Immature natural killer cell (primary cell): ENCODE data around the gene ESRRB. TPM values are rescaled to one million over a fixed set of nuclear protein-coding genes. Genes with fewer than 3 reads are reported as not detected.

Experiments
- DNase-seq, 3 donors: peaks; one replicate each; pipeline ENCODE4 v3.0.0; 2022; ENCODE audit warnings: mixed read lengths in 1 of 3
- H3K27ac Mint-ChIP-seq, 6 donors: one replicate each; pipeline ENCODE4 v1.8.0; 2020; ENCODE audit warnings: mixed read lengths in 6 of 6, mild to moderate bottlenecking in 5 of 6, inconsistent platforms in 4 of 6, moderate library complexity in 3 of 6
- H3K27me3 Mint-ChIP-seq, 3 donors: one replicate each; pipeline ENCODE4 v1.8.0; 2020 to 2021; ENCODE audit warnings: low read depth in 3 of 3, mild to moderate bottlenecking in 3 of 3, mixed read lengths in 3 of 3, moderate library complexity in 3 of 3, inconsistent platforms in 1 of 3
- H3K36me3 Mint-ChIP-seq, 3 donors: one replicate each; pipeline ENCODE4 v1.8.0; 2020; ENCODE audit warnings: mixed read lengths in 3 of 3, inconsistent platforms in 2 of 3, mild to moderate bottlenecking in 2 of 3
- H3K4me1 Mint-ChIP-seq, 2 donors: one replicate each; pipeline ENCODE4 v1.8.0; 2020; ENCODE audit warnings: inconsistent platforms in 2 of 2, mild to moderate bottlenecking in 2 of 2, mixed read lengths in 2 of 2, moderate library complexity in 1 of 2
- H3K4me3 Mint-ChIP-seq, 5 donors: one replicate each; pipeline ENCODE4 v1.8.0; 2020; ENCODE audit warnings: mild to moderate bottlenecking in 5 of 5, mixed read lengths in 5 of 5, inconsistent platforms in 3 of 5, moderate library complexity in 3 of 5
- H3K9me3 Mint-ChIP-seq, 6 donors: one replicate each; pipeline ENCODE4 v1.8.0; 2020; ENCODE audit warnings: mild to moderate bottlenecking in 6 of 6, mixed read lengths in 6 of 6, inconsistent platforms in 4 of 6, moderate library complexity in 3 of 6
- polyA plus RNA-seq, 3 donors: library from polyadenylated mRNA; unstranded; fragments of 300-500 nt; fragmentation: Illumina TruSeq; gene quantifications; one replicate each; pipeline ENCODE4 v1.2.3, GENCODE V29; 2021

ESRRB gene
- not detected for polyA plus RNA-seq

GRCh38 chr14:76375947-76376404 is at the start of gene ESRRB:
Gene ESRRB (plus strand): TSS chr14:76376137. CDS start chr14:76376402, 265 bp downstream.
- Mint-ChIP-seq H3K27me3 (peaks cover 8 to 21% (median 13%) of the 10 kb centered on the region in 3 donors), H3K9me3 (no peaks in the 10 kb centered on the region), H3K4me3 (no peak within 1 kb of the TSS), H3K4me1 (no peaks in the 10 kb centered on the region), H3K27ac (no peak within 1 kb of the TSS), H3K36me3 (no peaks in the 10 kb centered on the region)
- DNase-seq, result no peak

DNA sequence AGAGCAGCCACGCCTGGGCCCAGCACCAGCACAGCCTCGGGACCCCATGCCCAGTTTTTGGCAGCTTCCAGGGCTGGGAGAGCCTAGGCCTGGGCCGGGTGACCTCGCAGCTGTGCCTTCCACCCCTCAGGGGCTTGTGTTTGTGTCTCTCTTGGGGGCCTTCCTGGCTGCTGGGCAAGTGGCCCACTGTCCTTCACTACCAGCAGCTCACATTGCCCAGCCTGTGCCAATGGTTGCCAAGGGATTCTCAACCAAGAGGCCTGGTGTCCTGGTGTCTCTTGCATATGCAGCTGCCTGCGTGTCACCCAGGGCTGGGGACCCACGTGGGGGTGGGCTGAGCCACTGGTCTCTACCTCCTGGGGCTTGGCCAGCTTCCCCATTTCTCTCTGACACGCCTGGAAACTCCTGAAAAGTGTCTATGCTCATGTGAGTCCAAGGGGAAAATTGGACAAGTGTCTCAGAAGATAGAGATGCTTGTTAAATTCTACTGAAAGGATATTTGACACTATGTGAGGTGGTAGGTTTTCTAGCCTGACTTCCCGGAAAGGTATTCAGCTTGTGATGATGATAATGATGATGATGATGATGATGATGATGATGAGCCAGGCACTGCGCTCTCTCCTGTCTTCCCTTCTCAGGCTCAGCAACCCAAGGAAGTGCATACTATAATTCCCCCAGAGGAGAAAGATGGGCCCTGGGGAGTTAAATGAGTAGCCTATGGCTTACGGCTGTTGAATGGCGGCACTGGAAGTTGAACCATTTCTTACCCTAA is 48.8 kb upstream of the ESRRB start:
- no peak for DNase-seq
- no peaks in the 10 kb centered on the region for H3K4me1 Mint-ChIP-seq
- H3K4me3 Mint-ChIP-seq, result no peak overlapping the region
- H3K9me3 Mint-ChIP-seq, result no peaks in the 10 kb centered on the region
- H3K27me3 Mint-ChIP-seq, result peaks cover 4 to 18% (median 12%) of the 10 kb centered on the region in 3 donors
- H3K36me3 Mint-ChIP-seq, result no peaks in the 10 kb centered on the region
- H3K27ac Mint-ChIP-seq, result no peak overlapping the region

DNA sequence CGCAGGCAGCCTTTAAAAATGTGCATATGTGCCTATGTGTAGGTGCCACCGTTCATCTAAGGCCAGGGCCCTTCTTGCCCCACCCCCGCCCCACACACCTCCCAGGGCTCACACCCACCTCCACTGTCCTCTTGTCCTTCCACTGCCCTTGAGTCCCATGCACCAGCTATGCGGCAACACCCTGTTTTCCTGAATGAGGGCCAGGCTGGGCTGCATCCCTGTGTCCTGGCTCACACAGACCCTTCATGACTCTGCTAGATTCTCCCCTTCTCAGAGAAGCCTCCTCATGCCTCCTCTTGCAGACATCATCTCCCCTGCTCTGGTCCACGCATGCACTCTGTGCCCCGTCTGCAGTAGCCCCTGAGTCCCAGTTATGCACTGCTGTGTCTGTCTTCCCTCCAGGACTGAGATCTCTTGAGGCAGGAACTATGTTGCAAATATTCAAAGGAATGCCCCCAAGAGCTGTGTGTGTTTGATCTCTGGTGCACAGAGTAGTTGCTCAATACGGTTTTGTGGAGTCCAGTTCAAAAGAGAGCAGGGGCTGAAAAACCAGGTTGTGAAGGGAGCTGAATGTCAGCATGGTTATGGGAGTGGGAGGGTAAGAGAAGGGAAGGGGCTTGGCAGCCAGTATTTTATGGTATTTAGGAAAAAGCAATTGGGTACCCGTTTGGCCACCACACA is 47.3 kb upstream of the ESRRB start:
- Mint-ChIP-seq H3K4me1 (no peaks in the 10 kb centered on the region), H3K36me3 (no peaks in the 10 kb centered on the region), H3K9me3 (no peaks in the 10 kb centered on the region), H3K27me3 (peaks cover 4 to 18% (median 12%) of the 10 kb centered on the region in 3 donors), H3K27ac (no peak overlapping the region), H3K4me3 (no peak overlapping the region)
- DNase-seq, result no peak

DNA sequence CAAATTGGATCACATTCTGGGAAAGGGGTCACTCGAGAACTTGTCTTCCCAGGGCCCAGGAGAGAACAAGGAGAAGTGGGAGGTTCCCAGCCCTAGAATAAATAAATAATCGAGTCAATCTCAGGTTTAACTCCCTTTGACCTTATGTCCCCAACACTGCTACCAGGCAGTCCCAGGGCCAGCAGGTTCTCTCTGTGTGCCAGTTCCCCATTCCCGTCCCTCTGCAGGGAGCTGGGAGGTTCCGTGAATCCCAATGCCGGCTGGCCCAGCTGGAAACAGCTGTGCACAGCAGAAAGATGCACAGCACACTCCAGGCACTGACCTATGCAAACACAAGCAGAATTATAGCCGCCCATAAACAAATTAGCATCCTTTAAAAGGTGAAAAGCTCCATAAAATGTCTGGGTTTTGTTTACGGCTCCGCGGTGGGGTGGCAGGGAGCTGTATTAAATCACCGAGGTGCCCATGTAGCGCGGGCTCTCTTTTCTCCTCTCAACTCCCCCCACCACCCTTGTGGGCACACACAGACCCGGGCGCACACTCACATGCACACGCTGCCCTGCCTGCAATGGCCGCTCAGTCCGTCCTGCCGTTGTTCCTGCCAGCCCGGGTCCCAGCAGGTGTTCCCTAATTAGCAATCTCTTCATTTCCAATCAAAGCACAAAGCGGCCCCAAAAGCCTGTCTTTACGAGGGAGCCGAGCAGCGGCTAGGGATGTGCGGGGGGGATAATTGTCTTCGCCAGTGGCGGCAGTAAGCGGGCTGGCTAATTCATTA is 46.6 kb upstream of the ESRRB start:
- Mint-ChIP-seq H3K36me3 (no peaks in the 10 kb centered on the region), H3K27ac (peak overlapping the region in 1 of 6 donors; percentile 84), H3K9me3 (no peaks in the 10 kb centered on the region), H3K4me3 (no peak overlapping the region), H3K27me3 (peaks cover 4 to 18% (median 12%) of the 10 kb centered on the region in 3 donors), H3K4me1 (no peaks in the 10 kb centered on the region)
- no peak for DNase-seq

- peaks cover 2 to 17% (median 12%) of the 10 kb centered on the region in 3 donors for H3K27me3 Mint-ChIP-seq
Measured at GRCh38 chr14:76329951-76330350, 46.0 kb upstream of the ESRRB start.

GRCh38 chr14:76330411-76331327 is 45.3 kb upstream of the ESRRB start:
- no peak overlapping the region for H3K4me3 Mint-ChIP-seq
- H3K27ac Mint-ChIP-seq, result no peak overlapping the region
- H3K4me1 Mint-ChIP-seq, result no peaks in the 10 kb centered on the region
- no peaks in the 10 kb centered on the region for H3K9me3 Mint-ChIP-seq
- no peaks in the 10 kb centered on the region for H3K36me3 Mint-ChIP-seq
- DNase-seq, result no peak
- H3K27me3 Mint-ChIP-seq, result peaks cover 2 to 17% (median 12%) of the 10 kb centered on the region in 3 donors

More at GRCh38 chr14:76329951-76330350, 46.0 kb upstream of the ESRRB start:
- no peaks in the 10 kb centered on the region for H3K4me1 Mint-ChIP-seq
- DNase-seq, result no peak
- H3K36me3 Mint-ChIP-seq, result no peaks in the 10 kb centered on the region
- H3K9me3 Mint-ChIP-seq, result no peaks in the 10 kb centered on the region
- H3K4me3 Mint-ChIP-seq, result no peak overlapping the region
- no peak overlapping the region for H3K27ac Mint-ChIP-seq

GRCh38 chr14:76331328-76332011 is 44.5 kb upstream of the ESRRB start:
- H3K36me3 Mint-ChIP-seq, result no peaks in the 10 kb centered on the region
- H3K27me3 Mint-ChIP-seq, result peaks cover 4 to 15% (median 12%) of the 10 kb centered on the region in 3 donors
- H3K4me3 Mint-ChIP-seq, result no peak overlapping the region
- no peak overlapping the region for H3K27ac Mint-ChIP-seq
- H3K4me1 Mint-ChIP-seq, result no peaks in the 10 kb centered on the region
- no peaks in the 10 kb centered on the region for H3K9me3 Mint-ChIP-seq
- DNase-seq, result no peak

GRCh38 chr14:76333664-76334063 is 42.3 kb upstream of the ESRRB start:
- Mint-ChIP-seq H3K27ac (no peak overlapping the region), H3K36me3 (no peaks in the 10 kb centered on the region), H3K4me3 (no peak overlapping the region), H3K9me3 (no peaks in the 10 kb centered on the region), H3K4me1 (no peaks in the 10 kb centered on the region), H3K27me3 (peaks cover 2 to 13% (median 9%) of the 10 kb centered on the region in 3 donors)
- DNase-seq, result no peak

GRCh38 chr14:76334316-76334715 is 41.6 kb upstream of the ESRRB start:
- H3K36me3 Mint-ChIP-seq, result no peaks in the 10 kb centered on the region
- no peak overlapping the region for H3K4me3 Mint-ChIP-seq
- no peak overlapping the region for H3K27ac Mint-ChIP-seq
- no peaks in the 10 kb centered on the region for H3K4me1 Mint-ChIP-seq
- DNase-seq, result no peak
- no peaks in the 10 kb centered on the region for H3K9me3 Mint-ChIP-seq
- peaks cover 2 to 10% (median 9%) of the 10 kb centered on the region in 3 donors for H3K27me3 Mint-ChIP-seq

- Mint-ChIP-seq H3K4me1 (no peaks in the 10 kb centered on the region), H3K9me3 (no peaks in the 10 kb centered on the region), H3K27ac (no peak overlapping the region), H3K36me3 (no peaks in the 10 kb centered on the region), H3K27me3 (peaks cover 2 to 7% (median 6%) of the 10 kb centered on the region in 3 donors), H3K4me3 (no peak overlapping the region)
- DNase-seq, result no peak
Measured at GRCh38 chr14:76336876-76337275, 39.1 kb upstream of the ESRRB start.

GRCh38 chr14:76337635-76338545 is 38.0 kb upstream of the ESRRB start:
- H3K9me3 Mint-ChIP-seq, result peaks cover 0 to 1% (median 0%) of the 10 kb centered on the region in 6 donors
- no peaks in the 10 kb centered on the region for H3K4me1 Mint-ChIP-seq
- no peak overlapping the region for H3K27ac Mint-ChIP-seq
- H3K27me3 Mint-ChIP-seq, result peaks cover 2 to 7% (median 6%) of the 10 kb centered on the region in 3 donors
- H3K4me3 Mint-ChIP-seq, result no peak overlapping the region
- DNase-seq, result no peak
- H3K36me3 Mint-ChIP-seq, result no peaks in the 10 kb centered on the region
